Central memory CD4-positive, alpha-beta T cell (primary cell): ENCODE results near the gene FGD2.

Experiments
- DNase-seq: peaks from one replicate; pipeline ENCODE4 v3.0.0; 2022

Gene FGD2

DNA sequence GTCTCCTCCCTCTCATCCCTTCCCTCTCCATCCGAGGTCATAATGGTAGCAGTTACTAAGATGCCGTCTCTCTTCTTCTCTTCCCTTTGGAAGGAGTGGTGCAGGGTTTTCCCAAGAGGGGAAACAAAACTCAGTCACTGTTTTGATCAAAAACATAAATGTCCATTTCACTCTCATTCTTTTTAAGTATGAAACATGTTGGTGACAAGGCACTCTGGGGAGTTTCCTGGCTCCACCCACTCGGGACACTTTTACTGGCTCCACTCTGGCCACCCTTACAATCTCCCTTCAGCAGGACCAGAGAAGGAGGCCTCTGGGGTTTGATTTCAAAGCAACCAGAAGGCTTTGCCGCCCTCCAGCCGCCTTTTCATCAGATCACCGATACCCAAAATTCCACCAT is 57.0 kb downstream of the FGD2 start:
- no peak for DNase-seq

DNA sequence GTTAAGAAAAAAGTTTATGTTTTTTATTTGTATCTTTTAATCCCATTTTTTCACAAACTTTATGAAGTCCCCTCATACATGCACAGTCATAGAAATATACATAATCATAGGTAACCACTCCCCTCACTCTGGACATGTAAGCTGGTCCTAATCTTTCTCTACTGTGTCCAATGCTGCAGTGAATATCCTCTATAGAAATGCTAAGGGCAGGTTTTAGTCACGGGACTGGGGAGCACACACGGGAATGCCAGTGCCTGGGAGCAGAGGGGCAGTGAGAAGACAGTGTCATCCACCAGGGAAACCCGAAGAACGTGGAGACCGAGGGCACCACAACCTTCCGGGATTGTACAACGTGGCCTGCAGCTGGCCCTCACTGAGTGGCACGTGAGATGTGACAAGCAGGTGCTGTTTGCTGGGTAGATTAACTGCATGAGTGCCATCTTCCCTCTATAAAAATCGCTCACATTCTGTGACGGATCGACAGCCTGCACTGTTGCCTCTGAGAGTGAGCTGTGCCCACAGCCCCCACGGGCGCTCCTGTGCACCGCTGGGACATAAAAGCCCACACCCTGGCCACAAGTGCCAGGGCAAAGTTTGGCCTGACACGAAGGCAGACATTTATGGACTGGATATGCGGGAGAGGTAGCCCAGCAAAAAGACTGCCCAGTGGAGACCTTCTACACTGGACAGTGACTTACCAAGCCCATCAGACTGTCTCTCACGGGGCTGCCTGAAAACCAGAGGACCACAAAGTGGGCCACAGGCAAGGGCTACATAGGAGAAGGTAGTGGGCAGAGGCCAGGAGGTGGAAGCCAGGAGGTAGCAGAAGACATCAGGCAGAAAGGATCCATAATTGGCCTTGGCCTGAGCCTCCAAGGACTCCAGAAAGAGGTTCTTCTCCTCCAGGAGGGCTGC is 63.2 kb downstream of the FGD2 start:
- no peak for DNase-seq

DNA sequence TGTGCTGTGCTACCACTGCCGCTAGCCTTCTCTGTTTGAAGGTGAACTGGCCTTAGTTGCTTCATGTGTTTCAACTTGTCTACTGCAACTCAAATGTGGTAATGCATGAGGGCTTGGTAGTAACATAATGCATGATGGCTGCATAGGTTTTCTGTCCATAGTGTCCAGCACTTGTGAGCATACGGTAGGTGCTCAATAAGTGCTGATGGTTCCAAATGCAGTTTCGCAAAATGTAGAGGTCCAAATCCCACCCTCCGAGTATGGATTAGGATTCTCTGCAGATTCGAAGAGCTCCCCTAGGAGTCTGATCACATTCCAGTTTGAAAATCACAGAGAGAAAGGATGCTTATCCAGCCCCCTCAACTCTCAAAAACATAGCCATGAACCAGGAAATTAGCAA is 64.2 kb downstream of the FGD2 start:
- DNase-seq: no peak

DNA sequence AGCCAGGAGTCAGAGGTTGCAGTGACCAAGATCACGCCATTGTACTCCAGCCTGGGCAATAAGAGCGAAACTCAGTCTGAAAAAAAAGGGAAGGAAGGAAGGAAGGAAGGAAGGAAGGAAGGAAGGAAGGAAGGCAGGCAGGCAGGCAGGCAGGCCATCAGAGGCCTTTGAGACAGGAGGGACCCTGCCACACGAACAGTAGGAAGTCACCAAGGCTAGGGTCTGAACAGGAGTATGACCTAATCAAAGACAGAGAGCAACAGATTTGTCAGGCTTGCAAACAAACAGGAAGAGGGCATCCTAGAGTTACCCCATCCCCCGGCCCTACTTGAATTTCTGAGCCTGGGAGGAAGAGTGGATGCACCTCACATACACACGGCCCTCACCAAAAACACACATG is 67.1 kb downstream of the FGD2 start:
- no peak for DNase-seq

DNA sequence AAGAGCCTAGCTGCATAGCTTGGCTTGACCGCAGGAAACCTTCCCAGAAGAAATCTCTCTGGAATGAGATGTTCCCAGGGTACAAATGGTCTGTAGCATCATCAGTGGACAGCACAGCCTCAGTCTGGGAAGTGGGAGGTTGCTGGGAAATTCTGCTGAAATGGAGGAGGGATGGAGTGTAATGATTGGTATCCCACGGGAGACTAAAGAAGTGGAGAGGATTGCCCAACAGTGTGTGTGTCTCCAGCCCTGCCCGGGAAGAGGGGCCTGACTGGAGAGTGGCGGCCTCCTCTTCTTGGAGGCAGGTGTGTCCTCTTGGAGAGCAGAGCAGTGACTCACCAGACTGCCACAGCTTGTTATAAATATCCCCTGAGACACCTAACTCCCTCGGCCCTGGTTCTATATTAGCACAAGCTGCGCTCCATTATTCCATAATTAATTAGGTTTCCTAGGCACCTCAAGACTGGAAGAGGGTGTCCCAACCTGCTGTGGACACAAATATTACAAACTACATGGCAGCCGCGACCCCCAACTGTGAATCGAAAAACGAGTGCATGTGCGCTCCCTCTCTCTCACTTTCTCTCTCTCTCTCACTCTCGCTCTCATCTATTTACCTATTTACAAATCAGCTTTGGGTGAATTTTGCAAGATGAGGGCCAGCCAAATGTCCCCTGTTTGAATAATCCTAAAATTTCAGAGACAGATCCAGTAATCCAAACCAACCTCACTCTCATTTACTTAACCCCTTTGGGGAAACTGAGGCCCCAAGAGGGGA is 68.8 kb downstream of the FGD2 start:
- DNase-seq: no peak

DNA sequence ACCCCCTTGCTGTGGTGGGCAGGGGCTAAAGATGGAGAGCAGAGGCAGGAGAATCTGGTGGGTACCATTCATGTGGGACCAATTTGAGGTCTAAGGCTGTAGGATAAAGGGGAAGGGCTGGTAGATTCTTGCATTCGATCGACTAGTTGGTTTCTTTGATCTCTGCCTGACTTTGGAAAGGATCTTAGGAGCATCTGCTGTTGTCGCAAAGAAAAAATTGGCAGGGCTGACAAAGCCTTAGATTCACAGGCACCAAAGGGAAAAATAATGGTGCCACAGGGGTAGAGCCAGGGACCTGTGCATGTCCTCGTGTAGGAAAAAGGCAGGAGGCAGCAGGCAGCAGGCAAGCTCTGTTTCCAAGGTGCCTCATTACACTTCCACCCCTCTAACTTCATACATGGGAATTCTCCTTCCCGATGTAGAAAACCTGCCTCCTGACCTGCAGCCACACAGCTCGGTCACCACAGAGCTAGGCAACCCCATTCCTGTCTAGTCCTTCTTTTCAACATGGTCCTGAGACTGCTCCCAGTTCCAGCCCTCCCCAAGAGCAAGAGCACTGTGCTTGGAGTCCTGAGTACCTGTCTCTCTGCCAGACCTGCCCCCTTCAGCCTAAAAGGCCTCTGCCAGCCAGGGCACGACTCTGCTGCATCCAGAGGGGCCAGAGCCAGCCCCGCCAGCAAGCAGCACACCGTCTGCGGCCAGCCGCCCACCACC is 71.9 kb downstream of the FGD2 start:
- no peak for DNase-seq

DNA sequence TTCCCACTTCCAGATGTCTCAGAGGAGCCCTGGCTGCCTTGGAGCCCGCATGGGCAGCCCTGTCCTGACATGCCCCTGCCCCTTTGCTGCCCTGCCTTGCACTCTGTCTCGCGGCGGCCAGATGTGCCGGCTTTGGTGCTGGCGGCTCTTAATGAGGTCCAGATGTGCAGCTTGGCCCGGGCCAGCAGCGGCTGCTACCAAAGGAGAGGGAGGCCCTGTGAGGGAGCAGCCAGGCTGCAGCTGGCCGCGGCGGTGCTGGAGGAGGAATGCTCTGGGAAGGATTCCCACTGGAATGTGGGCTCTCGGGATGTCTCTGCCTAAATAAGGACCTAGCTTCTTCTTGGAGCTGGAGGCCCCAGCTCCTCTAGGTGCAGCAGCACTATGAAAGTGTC is 72.4 kb downstream of the FGD2 start:
- DNase-seq: no peak
